Choroid plexus epithelial cell (primary cell): Measurements from ENCODE around the gene PAK1.
"Not testable (repeated sequence)": the region's sequence is repeated elsewhere in the genome, so short reads cannot be mapped to it uniquely, and the experiment has no call there.

Source experiments
- DNase-seq: peaks from one replicate; pipeline ENCODE4 v3.0.0-alpha.2; 2010; ENCODE audit warnings: low read depth
- H3K4me3 ChIP-seq: 2 replicates; pipeline ENCODE4 v1.5.1; 2011; ENCODE audit warnings: low read depth, mild to moderate bottlenecking, control low read depth, low read length, moderate library complexity
- TF ChIP-seq, protein P1 (sequence below): conservative IDR thresholded peaks from 2 replicates; pipeline ENCODE4 v1.5.1; 2011; ENCODE audit warnings: low read depth, mild to moderate bottlenecking, control low read depth, inconsistent platforms, low read length, moderate library complexity

PAK1 gene

DNA sequence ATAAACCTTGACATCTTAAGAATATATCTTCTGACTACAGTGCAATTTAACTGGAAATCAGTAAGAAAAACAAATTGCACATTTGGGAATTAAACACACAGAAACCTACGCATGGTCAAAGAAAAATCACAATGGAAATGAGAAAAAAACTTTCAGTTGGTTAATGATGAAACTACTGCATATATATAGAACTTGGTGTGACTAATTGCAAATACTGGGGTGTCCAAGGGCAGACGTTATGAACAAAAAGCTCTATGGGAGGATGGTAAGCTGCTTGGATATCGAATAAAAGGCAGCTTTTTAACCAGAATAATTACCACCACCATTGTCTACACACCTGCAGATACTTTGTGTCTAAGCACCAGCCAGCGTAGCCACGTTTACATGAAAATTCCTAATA, 173.2 kb downstream of the PAK1 start:
- no peak overlapping the region for H3K4me3 ChIP-seq
- no peak for DNase-seq
- TF ChIP-seq, protein P1, sequence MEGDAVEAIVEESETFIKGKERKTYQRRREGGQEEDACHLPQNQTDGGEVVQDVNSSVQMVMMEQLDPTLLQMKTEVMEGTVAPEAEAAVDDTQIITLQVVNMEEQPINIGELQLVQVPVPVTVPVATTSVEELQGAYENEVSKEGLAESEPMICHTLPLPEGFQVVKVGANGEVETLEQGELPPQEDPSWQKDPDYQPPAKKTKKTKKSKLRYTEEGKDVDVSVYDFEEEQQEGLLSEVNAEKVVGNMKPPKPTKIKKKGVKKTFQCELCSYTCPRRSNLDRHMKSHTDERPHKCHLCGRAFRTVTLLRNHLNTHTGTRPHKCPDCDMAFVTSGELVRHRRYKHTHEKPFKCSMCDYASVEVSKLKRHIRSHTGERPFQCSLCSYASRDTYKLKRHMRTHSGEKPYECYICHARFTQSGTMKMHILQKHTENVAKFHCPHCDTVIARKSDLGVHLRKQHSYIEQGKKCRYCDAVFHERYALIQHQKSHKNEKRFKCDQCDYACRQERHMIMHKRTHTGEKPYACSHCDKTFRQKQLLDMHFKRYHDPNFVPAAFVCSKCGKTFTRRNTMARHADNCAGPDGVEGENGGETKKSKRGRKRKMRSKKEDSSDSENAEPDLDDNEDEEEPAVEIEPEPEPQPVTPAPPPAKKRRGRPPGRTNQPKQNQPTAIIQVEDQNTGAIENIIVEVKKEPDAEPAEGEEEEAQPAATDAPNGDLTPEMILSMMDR: no peak

DNA sequence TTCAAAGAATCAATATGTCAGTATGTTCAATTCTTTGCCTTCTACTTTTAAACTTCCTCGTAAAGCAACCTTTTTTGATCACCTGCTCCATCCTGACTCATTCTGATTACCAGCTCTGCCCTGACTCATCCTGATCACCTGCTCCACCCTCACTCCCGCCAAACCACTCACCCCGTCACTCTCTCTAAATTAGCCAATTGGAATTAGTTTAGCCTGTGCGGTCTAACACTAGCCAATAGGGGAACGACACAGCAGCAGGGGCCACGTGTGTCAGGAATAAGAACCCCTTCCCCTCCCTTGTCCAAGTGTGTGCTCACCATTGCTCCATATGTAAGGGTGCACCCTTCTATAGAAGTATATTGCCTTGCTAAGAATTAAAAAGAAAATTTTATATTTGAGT, 173.9 kb downstream of the PAK1 start:
- not testable (repeated sequence) for H3K4me3 ChIP-seq, DNase-seq

DNA sequence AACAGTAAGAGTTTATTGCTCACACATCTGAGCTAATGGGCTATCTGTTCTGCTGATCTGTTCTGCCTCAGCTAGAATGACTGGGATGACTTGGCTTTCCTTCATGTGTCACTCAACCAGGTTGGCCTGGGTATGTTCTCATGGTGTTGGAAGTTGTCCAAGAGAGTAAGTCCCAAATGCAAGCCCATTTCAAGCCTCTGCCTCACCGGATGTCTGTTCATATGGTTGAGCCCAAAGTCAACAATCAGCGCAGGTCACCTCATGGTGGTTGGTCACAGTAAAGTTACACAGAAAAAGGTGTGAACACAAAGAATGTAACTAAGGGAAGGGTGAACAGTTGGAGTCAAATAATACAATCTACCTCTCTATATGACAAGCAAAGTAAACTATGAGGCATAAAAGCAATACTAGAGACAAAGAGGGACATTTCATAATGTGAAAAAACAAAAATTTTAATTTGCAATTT, 174.3 kb downstream of the PAK1 start:
- TF ChIP-seq, protein P1: no peak
- H3K4me3 ChIP-seq: no peak overlapping the region

DNA sequence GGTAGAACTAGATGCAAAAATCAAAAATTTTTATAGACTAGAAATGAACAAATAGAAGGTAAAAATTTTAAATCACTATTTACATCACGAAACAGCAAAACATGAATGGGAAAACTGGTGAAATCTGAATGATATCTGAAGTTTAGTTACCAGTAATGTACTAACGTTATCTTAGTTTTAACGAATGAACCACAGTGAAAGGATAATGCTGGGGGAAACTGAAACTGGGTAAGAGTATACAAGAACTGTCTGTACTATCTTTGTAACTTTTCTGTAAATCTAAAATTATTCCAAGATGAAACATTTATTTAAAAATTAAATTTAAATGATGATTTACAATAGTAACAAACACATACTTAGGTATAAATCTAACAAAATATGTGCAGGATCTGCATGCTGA, 179.9 kb downstream of the PAK1 start:
- TF ChIP-seq, protein P1: no peak
- no peak for DNase-seq
- H3K4me3 ChIP-seq: no peak overlapping the region

More for the DNA sequence above, 174.3 kb downstream of the PAK1 start:
- no peak for DNase-seq

DNA sequence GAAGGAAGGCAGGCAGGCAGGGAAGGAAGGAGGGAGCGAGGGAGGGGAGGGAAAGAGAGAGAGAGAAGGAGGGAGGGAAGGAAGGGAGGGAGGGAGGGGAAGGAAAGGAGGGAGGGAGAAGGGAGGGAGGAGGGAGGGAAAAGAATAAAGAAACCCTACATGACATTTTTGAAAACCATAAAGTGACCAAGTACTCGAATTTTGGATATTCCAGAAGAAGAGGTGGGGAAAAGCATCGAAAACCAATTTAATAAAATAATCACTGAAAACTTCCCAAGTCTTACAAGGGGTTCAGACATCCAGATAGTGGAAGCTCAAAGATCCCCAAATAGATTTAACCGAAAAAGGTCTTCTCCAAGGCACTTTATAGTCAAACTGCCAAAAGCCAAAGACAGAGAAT, 184.2 kb downstream of the PAK1 start:
- TF ChIP-seq, protein P1: no peak
- no peak overlapping the region for H3K4me3 ChIP-seq
- no peak for DNase-seq

DNA sequence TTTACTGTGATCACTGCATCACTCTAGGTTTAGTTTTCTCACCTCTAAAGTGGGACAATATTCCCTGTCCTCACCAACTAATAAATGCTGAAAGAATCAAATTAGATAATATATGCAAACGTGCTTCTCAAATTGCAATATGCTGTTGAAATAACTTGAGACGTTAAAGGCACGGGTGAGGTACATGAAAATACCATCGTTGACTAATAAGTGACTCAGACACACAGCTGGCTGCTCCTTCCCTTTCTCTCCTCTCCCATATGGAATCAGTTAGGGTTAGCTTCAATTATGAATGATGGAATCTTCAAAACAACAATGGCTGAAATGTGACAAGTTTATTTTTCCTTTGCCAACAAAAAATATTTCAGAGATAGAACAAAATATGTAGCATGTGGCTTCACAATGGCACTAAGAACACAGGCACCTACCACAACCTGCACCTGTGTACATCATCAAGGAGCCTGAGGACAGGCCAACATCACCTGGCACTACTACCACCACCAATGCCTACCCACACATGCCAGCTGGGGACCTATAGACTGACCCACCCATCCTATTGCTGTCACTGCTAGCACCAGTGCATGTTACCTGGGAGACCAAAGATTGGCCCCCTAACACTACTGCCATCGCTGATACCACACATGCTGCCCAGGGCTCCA, 186.2 kb downstream of the PAK1 start:
- DNase-seq: peak; percentile 87
- H3K4me3 ChIP-seq: no peak overlapping the region
- TF ChIP-seq, protein P1: no peak

DNA sequence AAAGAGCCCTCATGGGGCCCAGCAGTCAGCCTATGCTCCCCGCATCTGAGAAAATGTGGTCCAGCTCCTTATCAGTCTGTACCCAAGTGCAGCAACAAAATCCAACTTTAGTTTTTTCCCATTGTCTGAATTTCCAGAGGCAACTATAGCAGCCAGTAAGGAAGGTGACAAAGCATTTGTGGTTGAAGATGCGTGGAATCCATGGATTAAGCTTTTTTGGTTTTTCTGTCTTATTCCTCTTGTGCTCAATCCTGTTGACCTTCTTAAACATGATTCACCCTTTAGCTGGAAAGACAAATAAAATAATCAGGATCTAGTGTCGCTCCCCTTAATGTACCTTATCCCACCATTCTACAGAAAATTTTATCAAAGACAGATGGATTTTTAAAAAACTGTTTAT, 186.8 kb downstream of the PAK1 start:
- TF ChIP-seq, protein P1: no peak
- DNase-seq: no peak
- no peak overlapping the region for H3K4me3 ChIP-seq
